ENCODE results near the gene INSM2. TPM values are rescaled to one million over a fixed set of nuclear protein-coding genes. Genes with fewer than 3 reads are reported as not detected.

INSM2 gene
- total and polyA plus RNA-seq, 4 donors = under 0.01 TPM; not detected in 3

GRCh38 chr14:35515916-35516315, 18.0 kb upstream of the INSM2 start:
- Histone ChIP-seq H3K9me3 (ENCODE audit: control insufficient read depth in 4 of 4, low read length in 3 of 4) (no peaks in the 10 kb centered on the region), H3K4me1 (ENCODE audit: control insufficient read depth in 4 of 4, insufficient read depth in 4 of 4, low read length in 3 of 4) (no peaks in the 10 kb centered on the region), H3K36me3 (ENCODE audit: control insufficient read depth in 4 of 4, insufficient read depth in 3 of 4, low read depth in 1 of 4, low read length in 3 of 4) (no peaks in the 10 kb centered on the region), H3K27me3 (ENCODE audit: control insufficient read depth in 4 of 4, insufficient read depth in 4 of 4, low read length in 3 of 4) (no peaks in the 10 kb centered on the region), H3K27ac (ENCODE audit: low read depth in 1 of 2, low read length in 2 of 2) (no peak overlapping the region), H3K9ac (ENCODE audit: low read depth in 1 of 2, low read length in 2 of 2) (no peak overlapping the region), H3K4me3 (ENCODE audit: low read depth in 1 of 3, low read length in 3 of 3) (no peak overlapping the region)
- no peak for TF ChIP-seq GABPA (IDR thresholded peaks at IDR 0.05 in 1 of 2, conservative IDR thresholded peaks at IDR 0.05 in 1 of 2)
- TF ChIP-seq FOXA2 (IDR thresholded peaks at IDR 0.05) = no peak
- TF ChIP-seq ZBTB33 (IDR thresholded peaks at IDR 0.05) = no peak
- TF ChIP-seq RXRA (IDR thresholded peaks at IDR 0.05) = no peak
- TF ChIP-seq TAF1 (conservative IDR thresholded peaks at IDR 0.05) = no peak
- TF ChIP-seq HNF4G (IDR thresholded peaks at IDR 0.05) = no peak
- TF ChIP-seq NR2F2 (IDR thresholded peaks at IDR 0.05) = no peak
- TF ChIP-seq, protein P1, sequence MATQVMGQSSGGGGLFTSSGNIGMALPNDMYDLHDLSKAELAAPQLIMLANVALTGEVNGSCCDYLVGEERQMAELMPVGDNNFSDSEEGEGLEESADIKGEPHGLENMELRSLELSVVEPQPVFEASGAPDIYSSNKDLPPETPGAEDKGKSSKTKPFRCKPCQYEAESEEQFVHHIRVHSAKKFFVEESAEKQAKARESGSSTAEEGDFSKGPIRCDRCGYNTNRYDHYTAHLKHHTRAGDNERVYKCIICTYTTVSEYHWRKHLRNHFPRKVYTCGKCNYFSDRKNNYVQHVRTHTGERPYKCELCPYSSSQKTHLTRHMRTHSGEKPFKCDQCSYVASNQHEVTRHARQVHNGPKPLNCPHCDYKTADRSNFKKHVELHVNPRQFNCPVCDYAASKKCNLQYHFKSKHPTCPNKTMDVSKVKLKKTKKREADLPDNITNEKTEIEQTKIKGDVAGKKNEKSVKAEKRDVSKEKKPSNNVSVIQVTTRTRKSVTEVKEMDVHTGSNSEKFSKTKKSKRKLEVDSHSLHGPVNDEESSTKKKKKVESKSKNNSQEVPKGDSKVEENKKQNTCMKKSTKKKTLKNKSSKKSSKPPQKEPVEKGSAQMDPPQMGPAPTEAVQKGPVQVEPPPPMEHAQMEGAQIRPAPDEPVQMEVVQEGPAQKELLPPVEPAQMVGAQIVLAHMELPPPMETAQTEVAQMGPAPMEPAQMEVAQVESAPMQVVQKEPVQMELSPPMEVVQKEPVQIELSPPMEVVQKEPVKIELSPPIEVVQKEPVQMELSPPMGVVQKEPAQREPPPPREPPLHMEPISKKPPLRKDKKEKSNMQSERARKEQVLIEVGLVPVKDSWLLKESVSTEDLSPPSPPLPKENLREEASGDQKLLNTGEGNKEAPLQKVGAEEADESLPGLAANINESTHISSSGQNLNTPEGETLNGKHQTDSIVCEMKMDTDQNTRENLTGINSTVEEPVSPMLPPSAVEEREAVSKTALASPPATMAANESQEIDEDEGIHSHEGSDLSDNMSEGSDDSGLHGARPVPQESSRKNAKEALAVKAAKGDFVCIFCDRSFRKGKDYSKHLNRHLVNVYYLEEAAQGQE (IDR thresholded peaks at IDR 0.05) = no peak
- TF ChIP-seq RAD21 (IDR thresholded peaks at IDR 0.05) = no peak
- TF ChIP-seq JUND (IDR thresholded peaks at IDR 0.05) = no peak
- TF ChIP-seq, protein P2, sequence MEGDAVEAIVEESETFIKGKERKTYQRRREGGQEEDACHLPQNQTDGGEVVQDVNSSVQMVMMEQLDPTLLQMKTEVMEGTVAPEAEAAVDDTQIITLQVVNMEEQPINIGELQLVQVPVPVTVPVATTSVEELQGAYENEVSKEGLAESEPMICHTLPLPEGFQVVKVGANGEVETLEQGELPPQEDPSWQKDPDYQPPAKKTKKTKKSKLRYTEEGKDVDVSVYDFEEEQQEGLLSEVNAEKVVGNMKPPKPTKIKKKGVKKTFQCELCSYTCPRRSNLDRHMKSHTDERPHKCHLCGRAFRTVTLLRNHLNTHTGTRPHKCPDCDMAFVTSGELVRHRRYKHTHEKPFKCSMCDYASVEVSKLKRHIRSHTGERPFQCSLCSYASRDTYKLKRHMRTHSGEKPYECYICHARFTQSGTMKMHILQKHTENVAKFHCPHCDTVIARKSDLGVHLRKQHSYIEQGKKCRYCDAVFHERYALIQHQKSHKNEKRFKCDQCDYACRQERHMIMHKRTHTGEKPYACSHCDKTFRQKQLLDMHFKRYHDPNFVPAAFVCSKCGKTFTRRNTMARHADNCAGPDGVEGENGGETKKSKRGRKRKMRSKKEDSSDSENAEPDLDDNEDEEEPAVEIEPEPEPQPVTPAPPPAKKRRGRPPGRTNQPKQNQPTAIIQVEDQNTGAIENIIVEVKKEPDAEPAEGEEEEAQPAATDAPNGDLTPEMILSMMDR (IDR thresholded peaks at IDR 0.05; ENCODE audit: low read depth, low read length, missing input control) = no peak
- TF ChIP-seq SP1 (IDR thresholded peaks at IDR 0.05) = no peak
- no peak for TF ChIP-seq EGR1 (IDR thresholded peaks at IDR 0.05; ENCODE audit: low read depth in 2 of 2)
- no peak for TF ChIP-seq YY1 (IDR thresholded peaks at IDR 0.05)
- TF ChIP-seq, protein P3, sequence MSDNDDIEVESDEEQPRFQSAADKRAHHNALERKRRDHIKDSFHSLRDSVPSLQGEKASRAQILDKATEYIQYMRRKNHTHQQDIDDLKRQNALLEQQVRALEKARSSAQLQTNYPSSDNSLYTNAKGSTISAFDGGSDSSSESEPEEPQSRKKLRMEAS (IDR thresholded peaks at IDR 0.05) = no peak
- TF ChIP-seq FOXA1 (IDR thresholded peaks at IDR 0.05) = no peak
- TF ChIP-seq ATF3 (IDR thresholded peaks at IDR 0.05) = no peak
- no peak for TF ChIP-seq HNF4A (conservative IDR thresholded peaks at IDR 0.05)
- 94% methylated on average over 1 of the region's 1 CpG for WGBS
- no peak for DNase-seq (ENCODE audit: low spot score)
